SH-SY5Y (cell line): ENCODE measurements around the gene AKAP10.

Source experiments
- GATA2 ChIP-seq: IDR thresholded peaks from 2 replicates; pipeline ENCODE4 v1.6.1; 2011; ENCODE audit warnings: mild to moderate bottlenecking, low read depth, low read length
- GATA3 ChIP-seq: IDR thresholded peaks from 2 replicates; pipeline ENCODE4 v1.6.1; 2011; ENCODE audit warnings: low read depth, mild to moderate bottlenecking, low read length, moderate library complexity

DNA sequence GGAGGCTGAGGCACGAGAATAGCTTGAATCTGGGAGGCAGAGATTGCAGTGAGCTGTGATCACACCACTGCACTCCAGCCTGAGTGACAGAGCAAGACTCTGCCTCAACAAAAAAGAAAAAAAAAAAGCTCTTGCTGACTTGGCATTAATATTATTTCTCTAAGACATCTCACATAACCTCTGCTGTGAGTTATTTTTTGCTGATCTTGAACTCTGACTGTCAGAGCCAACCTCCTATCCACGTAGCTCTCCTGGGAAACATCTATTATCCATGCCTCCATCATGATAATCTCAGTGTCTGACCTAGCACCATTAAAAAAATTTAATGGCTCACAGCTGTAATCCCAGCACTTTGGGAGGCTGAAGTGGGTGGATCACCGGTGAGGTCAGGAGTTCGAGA, 97.2 kb downstream of the AKAP10 start:
- no peak for TF ChIP-seq GATA2
- no peak for TF ChIP-seq GATA3
